Measurements from ENCODE around the gene INSR. TPM values are rescaled to one million over a fixed set of nuclear protein-coding genes. Genes with fewer than 3 reads are reported as not detected.

Gene INSR
- polyA plus RNA-seq, 2 of the 4 experiments (the other 2 are of a cell fraction) = 1.8 to 3.3 TPM

DNA sequence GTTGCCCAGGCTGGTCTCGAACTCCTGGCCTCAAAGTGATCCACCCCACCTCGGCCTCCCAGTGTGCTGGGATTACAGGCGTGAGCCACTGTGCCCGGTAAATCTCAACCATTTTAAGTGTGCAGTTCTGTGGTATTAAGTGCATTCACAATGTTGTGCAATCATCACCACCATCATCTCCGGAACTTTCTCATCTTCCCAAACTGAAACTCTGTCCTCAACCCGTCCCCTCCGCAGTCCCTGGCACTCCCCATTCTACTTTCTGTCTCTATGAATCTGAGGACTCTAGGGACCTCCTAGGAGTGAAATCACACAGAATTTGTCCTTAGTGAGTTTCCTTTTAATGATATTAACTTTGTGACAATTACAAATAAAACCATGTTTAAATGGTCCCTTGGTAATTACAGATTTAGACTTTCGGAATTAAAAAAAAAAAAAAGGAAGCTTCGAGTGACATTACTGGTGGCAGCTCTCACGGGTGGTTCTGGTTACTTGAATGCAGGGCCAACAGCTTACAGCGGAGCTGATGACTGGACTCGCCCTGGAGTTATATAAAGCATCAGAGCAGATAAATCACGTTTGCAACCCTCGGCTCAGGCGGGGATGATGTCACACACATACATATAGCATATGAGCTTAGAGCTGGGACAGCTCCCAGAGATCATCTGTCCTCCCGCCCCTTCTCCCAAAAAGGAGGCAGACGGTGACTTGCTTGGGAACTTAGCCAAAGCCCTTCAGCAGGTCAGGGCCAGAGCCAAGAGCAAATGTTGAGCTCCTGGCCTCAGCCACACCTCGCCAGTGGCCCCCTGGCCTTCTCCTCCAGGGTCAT is 134.9 kb downstream of the INSR start:
- DNase-seq (ENCODE audit: low read depth in 1 of 2, low spot score in 1 of 2) = peak in 1 of 2 experiments; percentile 18

DNA sequence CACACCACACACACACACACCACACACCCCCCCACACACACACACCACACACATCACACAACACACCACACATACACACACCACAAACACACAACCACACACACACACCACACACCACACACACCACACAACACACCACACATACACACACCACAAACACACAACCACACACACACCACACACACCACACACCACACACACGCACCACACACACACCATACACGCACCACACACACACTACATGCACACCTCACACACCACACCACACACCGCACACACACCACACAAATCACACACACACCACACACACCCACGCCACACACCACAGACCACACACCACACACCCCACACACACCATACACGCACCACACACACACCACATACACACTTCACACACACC is 141.2 kb downstream of the INSR start:
- ATAC-seq (0 out of 6 replicates have a peak, but pooled peaks of 1 of the 2 experiments have one; percentile 34), DNase-seq (ENCODE audit: low read depth in 1 of 2, low spot score in 1 of 2) (no peak), FAIRE-seq (no peak)
- Histone ChIP-seq H3K4me3 (no peak overlapping the region), H3K9me3 (no peaks in the 10 kb centered on the region), H3K27ac (no peak overlapping the region), H3K4me1 (no peaks in the 10 kb centered on the region), H3K4me2 (no peak overlapping the region)
- CTCF ChIA-PET = no interaction called here
- TF ChIP-seq POLR2AphosphoS2 (conservative IDR thresholded peaks at IDR 0.05; ENCODE audit: low read length) = no peak
- TF ChIP-seq, protein P1, sequence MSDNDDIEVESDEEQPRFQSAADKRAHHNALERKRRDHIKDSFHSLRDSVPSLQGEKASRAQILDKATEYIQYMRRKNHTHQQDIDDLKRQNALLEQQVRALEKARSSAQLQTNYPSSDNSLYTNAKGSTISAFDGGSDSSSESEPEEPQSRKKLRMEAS (IDR thresholded peaks at IDR 0.05) = no peak
- TF ChIP-seq ZSCAN20 (CRISPR knock-in tag; IDR thresholded peaks at IDR 0.05) = no peak
- TF ChIP-seq, protein P2, sequence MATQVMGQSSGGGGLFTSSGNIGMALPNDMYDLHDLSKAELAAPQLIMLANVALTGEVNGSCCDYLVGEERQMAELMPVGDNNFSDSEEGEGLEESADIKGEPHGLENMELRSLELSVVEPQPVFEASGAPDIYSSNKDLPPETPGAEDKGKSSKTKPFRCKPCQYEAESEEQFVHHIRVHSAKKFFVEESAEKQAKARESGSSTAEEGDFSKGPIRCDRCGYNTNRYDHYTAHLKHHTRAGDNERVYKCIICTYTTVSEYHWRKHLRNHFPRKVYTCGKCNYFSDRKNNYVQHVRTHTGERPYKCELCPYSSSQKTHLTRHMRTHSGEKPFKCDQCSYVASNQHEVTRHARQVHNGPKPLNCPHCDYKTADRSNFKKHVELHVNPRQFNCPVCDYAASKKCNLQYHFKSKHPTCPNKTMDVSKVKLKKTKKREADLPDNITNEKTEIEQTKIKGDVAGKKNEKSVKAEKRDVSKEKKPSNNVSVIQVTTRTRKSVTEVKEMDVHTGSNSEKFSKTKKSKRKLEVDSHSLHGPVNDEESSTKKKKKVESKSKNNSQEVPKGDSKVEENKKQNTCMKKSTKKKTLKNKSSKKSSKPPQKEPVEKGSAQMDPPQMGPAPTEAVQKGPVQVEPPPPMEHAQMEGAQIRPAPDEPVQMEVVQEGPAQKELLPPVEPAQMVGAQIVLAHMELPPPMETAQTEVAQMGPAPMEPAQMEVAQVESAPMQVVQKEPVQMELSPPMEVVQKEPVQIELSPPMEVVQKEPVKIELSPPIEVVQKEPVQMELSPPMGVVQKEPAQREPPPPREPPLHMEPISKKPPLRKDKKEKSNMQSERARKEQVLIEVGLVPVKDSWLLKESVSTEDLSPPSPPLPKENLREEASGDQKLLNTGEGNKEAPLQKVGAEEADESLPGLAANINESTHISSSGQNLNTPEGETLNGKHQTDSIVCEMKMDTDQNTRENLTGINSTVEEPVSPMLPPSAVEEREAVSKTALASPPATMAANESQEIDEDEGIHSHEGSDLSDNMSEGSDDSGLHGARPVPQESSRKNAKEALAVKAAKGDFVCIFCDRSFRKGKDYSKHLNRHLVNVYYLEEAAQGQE (IDR thresholded peaks at IDR 0.05) = no peak
- TF ChIP-seq CHD4 (IDR thresholded peaks at IDR 0.05; ENCODE audit: borderline replicate concordance) = no peak
- no peak for TF ChIP-seq TFCP2L1 (CRISPR knock-in tag; IDR thresholded peaks at IDR 0.05)
- no peak for TF ChIP-seq RARB (CRISPR knock-in tag; IDR thresholded peaks at IDR 0.05)
- POLR2A ChIA-PET = no interaction called here
- WGBS (ENCODE audit: missing lambda C conversion rate) = 69% methylated on average over 5 of the region's 5 CpGs

More for the DNA sequence above, 134.9 kb downstream of the INSR start:
- ATAC-seq (no peak), FAIRE-seq (no peak)
- no peak overlapping the region for H3K4me2 ChIP-seq
- ChIA-PET POLR2A (no interaction called here), CTCF (interaction anchor here (0.7 to 2.6 kb wide), 3 partner anchors 9 to 182 kb away, joined by 3 to 6 read pairs (median 4); no protein-coding TSS in a partner anchor)
- H3K9me3 ChIP-seq = no peaks in the 10 kb centered on the region
- TF ChIP-seq CHD4 (IDR thresholded peaks at IDR 0.05; ENCODE audit: borderline replicate concordance) = no peak
- TF ChIP-seq CHD2 (IDR thresholded peaks at IDR 0.05; ENCODE audit: low read length, partially characterized antibody) = no peak
- no peak for TF ChIP-seq HOXB5 (CRISPR knock-in tag; IDR thresholded peaks at IDR 0.05)
- no peak for TF ChIP-seq NPAS2 (CRISPR knock-in tag; IDR thresholded peaks at IDR 0.05; ENCODE audit: borderline replicate concordance)
- TF ChIP-seq NR3C1 (IDR thresholded peaks at IDR 0.05) = no peak
- TF ChIP-seq FOXS1 (CRISPR knock-in tag; IDR thresholded peaks at IDR 0.05) = no peak
- no peak overlapping the region for H3K27ac ChIP-seq
- 78% methylated on average over 18 of the region's 18 CpGs for WGBS (ENCODE audit: missing lambda C conversion rate)
- no peaks in the 10 kb centered on the region for H3K4me1 ChIP-seq
- no peak overlapping the region for H3K4me3 ChIP-seq

DNA sequence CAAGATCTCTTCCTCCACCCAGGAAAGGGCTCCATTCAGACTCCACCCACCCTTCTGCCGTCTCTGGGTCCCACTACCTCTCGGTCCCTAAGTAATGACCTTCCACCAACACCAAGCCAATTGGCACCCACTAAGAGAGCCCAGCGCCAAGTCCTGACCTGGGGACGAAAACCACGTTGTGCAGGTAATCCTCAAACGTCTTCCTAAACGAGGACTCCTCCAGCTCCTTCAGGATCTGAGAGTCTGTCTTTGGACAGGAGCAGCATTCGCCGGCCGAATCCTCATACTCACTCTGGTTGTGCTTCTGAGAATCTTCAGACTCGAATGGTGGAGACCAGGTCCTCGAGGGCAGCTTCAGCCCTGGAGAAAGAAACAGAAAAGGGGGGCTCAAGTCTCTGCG is 141.6 kb downstream of the INSR start:
- Histone ChIP-seq H3K27ac (no peak overlapping the region), H3K9me3 (no peaks in the 10 kb centered on the region), H3K4me3 (no peak overlapping the region), H3K4me2 (no peak overlapping the region), H3K4me1 (no peaks in the 10 kb centered on the region)
- TF ChIP-seq RARB (CRISPR knock-in tag; IDR thresholded peaks at IDR 0.05) (no peak), FOXS1 (CRISPR knock-in tag; IDR thresholded peaks at IDR 0.05) (no peak), ESRRA (IDR thresholded peaks at IDR 0.05; ENCODE audit: borderline replicate concordance, low read length) (no peak), PHF8 (IDR thresholded peaks at IDR 0.05; ENCODE audit: borderline replicate concordance, low read depth) (no peak), HDAC2 (IDR thresholded peaks at IDR 0.05) (no peak), CBX2 (IDR thresholded peaks at IDR 0.05; ENCODE audit: borderline replicate concordance, low read depth) (no peak), SMC3 (IDR thresholded peaks at IDR 0.05) (no peak)
- TF ChIP-seq, protein P3, sequence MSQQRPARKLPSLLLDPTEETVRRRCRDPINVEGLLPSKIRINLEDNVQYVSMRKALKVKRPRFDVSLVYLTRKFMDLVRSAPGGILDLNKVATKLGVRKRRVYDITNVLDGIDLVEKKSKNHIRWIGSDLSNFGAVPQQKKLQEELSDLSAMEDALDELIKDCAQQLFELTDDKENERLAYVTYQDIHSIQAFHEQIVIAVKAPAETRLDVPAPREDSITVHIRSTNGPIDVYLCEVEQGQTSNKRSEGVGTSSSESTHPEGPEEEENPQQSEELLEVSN (IDR thresholded peaks at IDR 0.05; ENCODE audit: borderline replicate concordance, low read depth) = no peak
- ATAC-seq (peak; percentile 39 to 40; a peak in 2 of 6 replicates), DNase-seq (ENCODE audit: low read depth in 1 of 2, low spot score in 1 of 2) (peak in 1 of 2 experiments; percentile 37), FAIRE-seq (no peak)
- 60% methylated on average over 13 of the region's 13 CpGs for WGBS (ENCODE audit: missing lambda C conversion rate)
- ChIA-PET POLR2A (no interaction called here), CTCF (no interaction called here)

Measured in A549 (cell line).